HCT116 (cell line): ENCODE results near the gene SIRPG. TPM values are rescaled to one million over a fixed set of nuclear protein-coding genes. Genes with fewer than 3 reads are reported as not detected.

ENCODE experiments used
- ATAC-seq: fragments of 200-7000 bp; cut with Tn5 transposase; 2 replicates; pipeline ENCODE4 v1.9.1; 2020; ENCODE audit warnings: mild to moderate bottlenecking, moderate library complexity
- BruUV-seq: library from RNA; stranded (reverse); fragments of 400-500 nt; replicated peaks from 2 replicates; lab custom pipeline; 2021; lab: Mats Ljungman, UMichigan
- CTCF ChIA-PET: fragments of 300-600 bp; sonication (Branson Sonifier 250); formaldehyde crosslinking; loops from one replicate; lab custom pipeline; 2021; ENCODE audit warnings: antibody characterized with exemption; lab: Charles Lee
- POLR2A ChIA-PET: fragments of 300-600, 350-600 bp; sonication (Branson Sonifier 250); formaldehyde crosslinking; loops from one replicate; lab custom pipeline; 2021; ENCODE audit warnings: antibody characterized with exemption; lab: Charles Lee
- RAD21 ChIA-PET, 2 experiments: fragments of 300-600 bp; sonication (Branson Sonifier 250); formaldehyde crosslinking; loops; one replicate each; lab custom pipeline; 2023; ENCODE audit warnings: low total read pairs in 2 of 2; ENCODE audit not compliant: uncharacterized antibody in 2 of 2, unreplicated experiment in 2 of 2, low non-redundant PET in 1 of 2; lab: Charles Lee
- DNase-seq: peaks from one replicate; pipeline ENCODE4 v3.0.0-alpha.2; 2010; ENCODE audit warnings: low read depth, low spot score
- H2AFZ ChIP-seq: fragments of 200-600 bp; shearing (Covaris generic), sonication (generic); 2 replicates; pipeline ENCODE4 v1.6.1; 2017; ENCODE audit warnings: low read depth, mixed run types, mixed read lengths, antibody characterized with exemption, low read length; ENCODE audit not compliant: poor library complexity, severe bottlenecking
- H3K27ac ChIP-seq: 2 replicates; pipeline ENCODE4 v1.5.1; 2012; ENCODE audit warnings: low read depth, low read length
- H3K27me3 ChIP-seq: fragments of 200-600 bp; sonication (generic); 2 replicates; pipeline ENCODE4 v1.6.1; 2016; ENCODE audit warnings: mixed run types, low read length, mixed read lengths; ENCODE audit not compliant: insufficient read depth
- H3K36me3 ChIP-seq, 2 experiments: fragments of 200-500 bp in 1 of 2; fragments of 200-600 bp in 1 of 2; sonication (Bioruptor generic) in 1 of 2; sonication (generic) in 1 of 2; 2 replicates each; pipeline versions ENCODE4 v1.5.1 to v1.6.1; 2014 to 2016; ENCODE audit warnings: low read length in 2 of 2, inconsistent platforms in 1 of 2, mixed read lengths in 1 of 2, mixed run types in 1 of 2; ENCODE audit not compliant: insufficient read depth in 2 of 2, control insufficient read depth in 1 of 2
- H3K4me1 ChIP-seq, 2 experiments: fragments of 200-600 bp in 1 of 2; sonication (generic) in 1 of 2; 2 replicates each; pipeline versions ENCODE4 v1.5.1 to v1.6.1; 2012 to 2017; ENCODE audit warnings: low read length in 2 of 2, inconsistent platforms in 1 of 2, mild to moderate bottlenecking in 1 of 2, mixed read lengths in 1 of 2, mixed run types in 1 of 2, moderate library complexity in 1 of 2; ENCODE audit not compliant: insufficient read depth in 2 of 2, control insufficient read depth in 1 of 2
- H3K4me2 ChIP-seq: fragments of 200-600 bp; sonication (generic); 2 replicates; pipeline ENCODE4 v1.6.1; 2017; ENCODE audit warnings: mixed run types, low read length, mixed read lengths
- H3K4me3 ChIP-seq, 2 experiments: fragments of 200-600 bp in 1 of 2; sonication (generic) in 1 of 2; replicated peaks in 1 of 2; 2 replicates each; pipeline ENCODE4 v1.5.1; 2011 to 2016; ENCODE audit warnings: low read length in 2 of 2, control low read depth in 1 of 2, low read depth in 1 of 2, mild to moderate bottlenecking in 1 of 2, mixed read lengths in 1 of 2, mixed run types in 1 of 2
- H3K79me2 ChIP-seq: fragments of 200-600 bp; sonication (generic); 2 replicates; pipeline ENCODE4 v1.6.1; 2017; ENCODE audit warnings: mild to moderate bottlenecking, mixed run types, low read length, moderate library complexity, mixed read lengths; ENCODE audit not compliant: insufficient read depth
- H3K9ac ChIP-seq: fragments of 200-600 bp; sonication (generic); 2 replicates; pipeline ENCODE4 v1.6.1; 2016; ENCODE audit warnings: low read length, mixed read lengths
- H3K9me2 ChIP-seq: fragments of 200-600 bp; sonication (generic), shearing (Covaris generic); 2 replicates; pipeline ENCODE4 v1.6.1; 2017; ENCODE audit warnings: mixed run types, mild to moderate bottlenecking, moderate library complexity; ENCODE audit not compliant: insufficient read depth
- H3K9me3 ChIP-seq, 2 experiments: fragments of 200-500 bp in 1 of 2; fragments of 200-600 bp in 1 of 2; sonication (Bioruptor generic) in 1 of 2; sonication (generic) in 1 of 2; 2 replicates each; pipeline ENCODE4 v1.6.1; 2014 to 2017; ENCODE audit warnings: low read length in 2 of 2, mixed read lengths in 2 of 2, inconsistent platforms in 1 of 2, low read depth in 1 of 2, mild to moderate bottlenecking in 1 of 2, mixed run types in 1 of 2, moderate library complexity in 1 of 2; ENCODE audit not compliant: control insufficient read depth in 1 of 2, insufficient read depth in 1 of 2
- H4K20me1 ChIP-seq: fragments of 200-600 bp; sonication (generic), shearing (Covaris generic); 2 replicates; pipeline ENCODE4 v1.6.1; 2017; ENCODE audit warnings: mixed run types, mild to moderate bottlenecking, moderate library complexity; ENCODE audit not compliant: insufficient read depth
- CBX3 ChIP-seq: IDR thresholded peaks from 2 replicates; pipeline ENCODE4 v1.6.1; 2012; ENCODE audit warnings: low read depth
- CEBPB ChIP-seq: IDR thresholded peaks from 2 replicates; pipeline ENCODE4 v1.6.1; 2012; ENCODE audit warnings: low read depth
- EZH2 ChIP-seq: fragments of 200-600 bp; sonication (generic); IDR thresholded peaks from 2 replicates; pipeline ENCODE4 v1.6.1; 2017; ENCODE audit warnings: antibody characterized with exemption, mixed run types
- EZH2phosphoT487 ChIP-seq: fragments of 200-600 bp; IDR thresholded peaks from 2 replicates; pipeline ENCODE4 v1.6.1; 2018; ENCODE audit warnings: antibody characterized with exemption, borderline replicate concordance
- FOSL1 ChIP-seq: IDR thresholded peaks from 2 replicates; pipeline ENCODE4 v1.6.1; 2012; ENCODE audit warnings: low read depth
- JUND ChIP-seq: IDR thresholded peaks from 2 replicates; pipeline ENCODE4 v1.6.1; 2012
- POLR2AphosphoS5 ChIP-seq: IDR thresholded peaks from 2 replicates; pipeline ENCODE4 v1.6.1; 2011; ENCODE audit warnings: mild to moderate bottlenecking, low read depth, low read length, moderate library complexity
- RAD21 ChIP-seq: IDR thresholded peaks from 2 replicates; pipeline ENCODE4 v1.6.1; 2012; ENCODE audit warnings: low read depth, mild to moderate bottlenecking
- TCF7L2 ChIP-seq: IDR thresholded peaks from 2 replicates; pipeline ENCODE4 v1.7.0; 2011; ENCODE audit warnings: borderline replicate concordance, inconsistent platforms; ENCODE audit not compliant: insufficient read depth, insufficient read length; ENCODE audit errors: extremely low read depth
- ZNF274 ChIP-seq: fragments of 200-500 bp; sonication (Bioruptor generic); IDR thresholded peaks from 2 replicates; pipeline ENCODE4 v1.6.1; 2014; ENCODE audit warnings: mild to moderate bottlenecking, low read depth, low read length, inconsistent platforms
- intact Hi-C: fragments of 100-400 bp; cut with micrococcal nuclease; formaldehyde crosslinking; loops from 2 replicates; pipeline ENCODE4 v1.10.0; 2022
- total RNA-seq: library from RNA; stranded (reverse); gene quantifications from one replicate; pipeline ENCODE4 v1.2.1, GENCODE V29; 2021; ENCODE audit not compliant: unreplicated experiment
- TF ChIP-seq, protein P1 (sequence below), 3 experiments: fragments of 200-600 bp in 1 of 3; sonication (generic) in 1 of 3; IDR thresholded peaks in 2 of 3; conservative IDR thresholded peaks in 1 of 3; 2 replicates each; pipeline ENCODE4 v1.5.1; 2012 to 2017; ENCODE audit warnings: low read depth in 2 of 3, low read length in 2 of 3, antibody characterized with exemption in 1 of 3, borderline replicate concordance in 1 of 3, control low read depth in 1 of 3, mild to moderate bottlenecking in 1 of 3, mixed read lengths in 1 of 3, mixed run types in 1 of 3, moderate library complexity in 1 of 3; ENCODE audit not compliant: insufficient read depth in 1 of 3
- TF ChIP-seq, protein P2 (sequence below): IDR thresholded peaks from 2 replicates; pipeline ENCODE4 v1.6.1; 2012

The SIRPG gene
- total RNA-seq, 1 experiment from 2014 or later: not detected

DNA sequence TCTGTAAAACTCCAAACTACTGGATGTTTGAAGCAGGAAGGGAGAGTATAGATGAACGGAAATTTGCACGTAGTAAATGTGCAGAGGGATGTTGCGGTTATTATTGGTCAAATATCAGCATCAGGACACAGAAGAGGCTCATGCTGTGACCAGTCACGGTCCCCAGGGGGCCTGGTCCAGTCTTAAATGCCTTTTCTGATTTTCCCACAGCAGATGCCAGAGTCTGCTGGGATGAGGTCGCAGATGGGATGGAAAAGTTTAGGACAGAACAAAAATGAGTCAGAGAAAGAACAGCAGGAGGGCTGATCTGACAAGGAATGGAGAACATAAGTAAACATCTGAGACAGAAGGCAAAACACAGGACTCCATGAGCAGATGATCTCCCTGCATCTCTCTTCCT is 11.7 kb upstream of the SIRPG start:
- Histone ChIP-seq H2AFZ (no peak overlapping the region), H4K20me1 (no peaks in the 10 kb centered on the region), H3K27ac (no peak overlapping the region), H3K9me2 (no peaks in the 10 kb centered on the region), H3K79me2 (no peaks in the 10 kb centered on the region), H3K4me3 (no peak overlapping the region), H3K36me3 (no peaks in the 10 kb centered on the region), H3K27me3 (peaks cover 20% of the 10 kb centered on the region; the same call in 1 of the 2 replicates), H3K4me1 (no peaks in the 10 kb centered on the region), H3K9me3 (no peaks in the 10 kb centered on the region), H3K4me2 (no peak overlapping the region), H3K9ac (no peak overlapping the region)
- DNase-seq (no peak), ATAC-seq (no peak; the same call in 1 of the 2 replicates)
- TF ChIP-seq, protein P1, sequence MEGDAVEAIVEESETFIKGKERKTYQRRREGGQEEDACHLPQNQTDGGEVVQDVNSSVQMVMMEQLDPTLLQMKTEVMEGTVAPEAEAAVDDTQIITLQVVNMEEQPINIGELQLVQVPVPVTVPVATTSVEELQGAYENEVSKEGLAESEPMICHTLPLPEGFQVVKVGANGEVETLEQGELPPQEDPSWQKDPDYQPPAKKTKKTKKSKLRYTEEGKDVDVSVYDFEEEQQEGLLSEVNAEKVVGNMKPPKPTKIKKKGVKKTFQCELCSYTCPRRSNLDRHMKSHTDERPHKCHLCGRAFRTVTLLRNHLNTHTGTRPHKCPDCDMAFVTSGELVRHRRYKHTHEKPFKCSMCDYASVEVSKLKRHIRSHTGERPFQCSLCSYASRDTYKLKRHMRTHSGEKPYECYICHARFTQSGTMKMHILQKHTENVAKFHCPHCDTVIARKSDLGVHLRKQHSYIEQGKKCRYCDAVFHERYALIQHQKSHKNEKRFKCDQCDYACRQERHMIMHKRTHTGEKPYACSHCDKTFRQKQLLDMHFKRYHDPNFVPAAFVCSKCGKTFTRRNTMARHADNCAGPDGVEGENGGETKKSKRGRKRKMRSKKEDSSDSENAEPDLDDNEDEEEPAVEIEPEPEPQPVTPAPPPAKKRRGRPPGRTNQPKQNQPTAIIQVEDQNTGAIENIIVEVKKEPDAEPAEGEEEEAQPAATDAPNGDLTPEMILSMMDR (IDR thresholded peaks at IDR 0.05 in 2 of 3, conservative IDR thresholded peaks at IDR 0.05 in 1 of 3; ENCODE audit: borderline replicate concordance in 1 of 3, insufficient read depth in 1 of 3, low read depth in 2 of 3, low read length in 2 of 3): 0 out of 6 replicates have a peak, but pooled peaks of 1 of the 3 experiments have one; percentile 14
- TF ChIP-seq POLR2AphosphoS5: no peak
- ChIA-PET RAD21 (no interaction called here), POLR2A (no interaction called here), CTCF (no interaction called here)
- intact Hi-C loops: no loop called here
- BruUV-seq: no TSS peak

- POLR2A ChIA-PET: no interaction called here
- no TSS peak for BruUV-seq
- TF ChIP-seq TCF7L2 (no peak), POLR2AphosphoS5 (no peak), FOSL1 (no peak), JUND (no peak), ZNF274 (no peak), CBX3 (no peak), RAD21 (no peak), EZH2phosphoT487 (no peak), CEBPB (no peak), EZH2 (no peak)
- TF ChIP-seq, protein P2, sequence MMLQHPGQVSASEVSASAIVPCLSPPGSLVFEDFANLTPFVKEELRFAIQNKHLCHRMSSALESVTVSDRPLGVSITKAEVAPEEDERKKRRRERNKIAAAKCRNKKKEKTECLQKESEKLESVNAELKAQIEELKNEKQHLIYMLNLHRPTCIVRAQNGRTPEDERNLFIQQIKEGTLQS: no peak
These were observed 10.0 kb upstream of the SIRPG start for GRCh38 chr20:1667502-1668085.

More at GRCh38 chr20:1667502-1668085, 10.0 kb upstream of the SIRPG start:
- Histone ChIP-seq H3K9ac (no peak overlapping the region), H3K27ac (no peak overlapping the region), H3K27me3 (peaks cover 17% of the 10 kb centered on the region; the same call in 1 of the 2 replicates), H3K9me3 (no peaks in the 10 kb centered on the region), H2AFZ (no peak overlapping the region), H3K9me2 (no peaks in the 10 kb centered on the region), H3K4me1 (no peaks in the 10 kb centered on the region), H3K4me3 (no peak overlapping the region), H4K20me1 (no peaks in the 10 kb centered on the region), H3K79me2 (no peaks in the 10 kb centered on the region), H3K4me2 (no peak overlapping the region), H3K36me3 (no peaks in the 10 kb centered on the region)
- RAD21 ChIA-PET: no interaction called here
- CTCF ChIA-PET: no interaction called here
- intact Hi-C loops: no loop called here
- DNase-seq: no peak
- ATAC-seq: no peak
